Astrocyte of the cerebellum (primary cell): ENCODE measurements around the gene PINLYP.

Experiments used
- DNase-seq: peaks from one replicate; pipeline ENCODE4 v3.0.0-alpha.2; 2011; ENCODE audit warnings: low read depth
- H3K4me3 ChIP-seq: 2 replicates; pipeline ENCODE4 v1.5.1; 2011; ENCODE audit warnings: mild to moderate bottlenecking, low read depth, low read length, moderate library complexity
- in situ Hi-C: cut with HindIII; loops from 2 replicates; pipeline ENCODE4 v1.10.0; 2017; ENCODE audit warnings: low sequenced_read_pairs
- TF ChIP-seq, protein P1 (sequence below): IDR thresholded peaks from 2 replicates; pipeline ENCODE4 v1.5.1; 2012; ENCODE audit warnings: low read length, low read depth, moderate library complexity, mild to moderate bottlenecking; ENCODE audit errors: missing control alignments

Gene PINLYP

GRCh38 chr19:43569657-43570056 lies 5.9 kb upstream of the PINLYP start:
- in situ Hi-C loops, result no loop called here
- no peak for DNase-seq

GRCh38 chr19:43570174-43570791 lies 5.3 kb upstream of the PINLYP start:
- in situ Hi-C loops, result no loop called here
- TF ChIP-seq, protein P1, sequence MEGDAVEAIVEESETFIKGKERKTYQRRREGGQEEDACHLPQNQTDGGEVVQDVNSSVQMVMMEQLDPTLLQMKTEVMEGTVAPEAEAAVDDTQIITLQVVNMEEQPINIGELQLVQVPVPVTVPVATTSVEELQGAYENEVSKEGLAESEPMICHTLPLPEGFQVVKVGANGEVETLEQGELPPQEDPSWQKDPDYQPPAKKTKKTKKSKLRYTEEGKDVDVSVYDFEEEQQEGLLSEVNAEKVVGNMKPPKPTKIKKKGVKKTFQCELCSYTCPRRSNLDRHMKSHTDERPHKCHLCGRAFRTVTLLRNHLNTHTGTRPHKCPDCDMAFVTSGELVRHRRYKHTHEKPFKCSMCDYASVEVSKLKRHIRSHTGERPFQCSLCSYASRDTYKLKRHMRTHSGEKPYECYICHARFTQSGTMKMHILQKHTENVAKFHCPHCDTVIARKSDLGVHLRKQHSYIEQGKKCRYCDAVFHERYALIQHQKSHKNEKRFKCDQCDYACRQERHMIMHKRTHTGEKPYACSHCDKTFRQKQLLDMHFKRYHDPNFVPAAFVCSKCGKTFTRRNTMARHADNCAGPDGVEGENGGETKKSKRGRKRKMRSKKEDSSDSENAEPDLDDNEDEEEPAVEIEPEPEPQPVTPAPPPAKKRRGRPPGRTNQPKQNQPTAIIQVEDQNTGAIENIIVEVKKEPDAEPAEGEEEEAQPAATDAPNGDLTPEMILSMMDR, result no peak
- DNase-seq, result no peak
- H3K4me3 ChIP-seq, result no peak overlapping the region

More at GRCh38 chr19:43569657-43570056, 5.9 kb upstream of the PINLYP start:
- no peak overlapping the region for H3K4me3 ChIP-seq
- TF ChIP-seq, protein P1, result no peak

DNA sequence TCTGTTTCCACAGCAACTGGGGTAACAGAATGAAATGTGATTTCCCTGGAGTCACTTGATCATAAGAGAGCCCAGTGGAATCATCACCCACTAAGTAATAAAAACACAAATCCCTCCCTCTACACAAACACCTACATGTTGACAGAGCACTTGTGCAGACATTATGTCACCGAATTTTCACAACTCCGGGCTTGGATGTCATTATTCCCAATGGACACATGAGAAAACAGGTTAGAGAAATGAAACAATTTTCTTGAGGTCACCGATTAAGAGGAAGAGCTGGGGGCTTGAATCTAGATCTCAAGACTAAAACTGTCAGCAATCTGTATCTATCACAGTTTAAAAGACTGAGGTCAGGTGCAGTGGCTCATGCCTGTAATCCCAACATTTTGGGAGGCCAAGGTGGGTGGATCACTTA lies 3.4 kb upstream of the PINLYP start:
- TF ChIP-seq, protein P1, result no peak
- DNase-seq, result no peak
- in situ Hi-C loops, result no loop called here
- H3K4me3 ChIP-seq, result no peak overlapping the region

- DNase-seq, result no peak
- in situ Hi-C loops, result no loop called here
- H3K4me3 ChIP-seq, result peak overlapping the region; percentile 93
Observed at GRCh38 chr19:43574424-43575155, 1.0 kb upstream of the PINLYP start.

GRCh38 chr19:43575955-43576878 lies 616 bp downstream of the PINLYP start:
- in situ Hi-C loops, result no loop called here
- H3K4me3 ChIP-seq, result peak overlapping the region; percentile 93
- no peak for DNase-seq
- TF ChIP-seq, protein P1, result no peak

More at GRCh38 chr19:43574424-43575155, 1.0 kb upstream of the PINLYP start:
- TF ChIP-seq, protein P1, result no peak

DNA sequence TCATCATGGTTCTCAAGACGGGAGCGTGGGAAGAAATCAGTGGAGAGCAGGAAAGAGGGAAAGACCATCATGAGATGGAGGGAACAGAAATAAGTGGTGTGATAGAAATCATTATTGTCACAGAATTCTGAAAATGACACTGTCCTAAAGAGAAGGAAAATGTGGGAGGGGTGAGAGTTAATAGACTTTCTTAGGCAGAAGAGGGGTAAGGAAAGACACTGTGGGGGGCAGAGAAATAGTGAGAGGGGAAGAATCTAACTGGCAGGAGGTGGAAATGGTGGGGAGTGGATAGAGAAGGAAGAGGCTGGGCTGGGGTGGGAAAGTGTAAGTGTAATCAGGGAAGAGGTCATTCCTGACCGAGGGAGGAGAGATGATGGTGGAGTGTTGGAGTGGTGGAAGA lies 3.2 kb downstream of the PINLYP start:
- TF ChIP-seq, protein P1, result no peak
- in situ Hi-C loops, result no loop called here
- no peak overlapping the region for H3K4me3 ChIP-seq
- DNase-seq, result no peak
